MCF 10A (cell line): ENCODE data around the gene RNGTT. TPM values are rescaled to one million over a fixed set of nuclear protein-coding genes. Genes with fewer than 3 reads are reported as not detected.
"Not testable (repeated sequence)": the region's sequence is repeated elsewhere in the genome, so short reads cannot be mapped to it uniquely, and the experiment has no call there.

ENCODE experiments used
- BruUV-seq: library from RNA; stranded (reverse); fragments of 400-500 nt; replicated peaks from 2 replicates; lab custom pipeline; 2021; lab: Mats Ljungman, UMichigan
- CTCF ChIA-PET: fragments of 300-600 bp; sonication (Branson Sonifier 250); formaldehyde crosslinking; extraction: SDS; loops from one replicate; lab custom pipeline; 2021; ENCODE audit warnings: antibody characterized with exemption, inconsistent platforms; lab: Yijun Ruan, JAX
- POLR2A ChIA-PET: fragments of 300-600, 350-650 bp; sonication (Branson Sonifier 250); formaldehyde crosslinking; extraction: SDS; loops from one replicate; lab custom pipeline; 2020; ENCODE audit warnings: antibody characterized with exemption, inconsistent platforms; lab: Yijun Ruan, JAX
- DNase-seq: peaks from one replicate; pipeline ENCODE4 v3.0.0-alpha.2; 2018; ENCODE audit not compliant: unreplicated experiment
- H3K27ac Mint-ChIP-seq: one replicate; pipeline ENCODE4 v1.8.0; 2022; ENCODE audit warnings: mild to moderate bottlenecking, low read depth, mixed read lengths; ENCODE audit not compliant: unreplicated experiment
- H3K27me3 Mint-ChIP-seq: one replicate; pipeline ENCODE4 v1.8.0; 2022; ENCODE audit warnings: mixed read lengths; ENCODE audit not compliant: insufficient read depth, unreplicated experiment
- H3K36me3 Mint-ChIP-seq: one replicate; pipeline ENCODE4 v1.8.0; 2022; ENCODE audit warnings: mild to moderate bottlenecking, moderate library complexity, mixed read lengths; ENCODE audit not compliant: insufficient read depth, unreplicated experiment
- H3K4me1 Mint-ChIP-seq: one replicate; pipeline ENCODE4 v1.8.0; 2022; ENCODE audit warnings: mixed read lengths; ENCODE audit not compliant: insufficient read depth, unreplicated experiment
- H3K4me3 Mint-ChIP-seq: one replicate; pipeline ENCODE4 v1.8.0; 2022; ENCODE audit warnings: mild to moderate bottlenecking, moderate library complexity, mixed read lengths; ENCODE audit not compliant: unreplicated experiment
- H3K9me3 Mint-ChIP-seq: one replicate; pipeline ENCODE4 v1.8.0; 2022; ENCODE audit warnings: mixed read lengths; ENCODE audit not compliant: unreplicated experiment
- CTCF ChIP-seq: fragments of 200-600 bp; IDR thresholded peaks from one replicate; pipeline ENCODE4 v1.8.0; 2022; ENCODE audit warnings: antibody characterized with exemption, mild to moderate bottlenecking; ENCODE audit not compliant: unreplicated experiment
- intact Hi-C: fragments of 100-400 bp; cut with micrococcal nuclease; formaldehyde crosslinking; loops from 2 replicates; pipeline ENCODE4 v1.14.1; 2022
- total RNA-seq: library from RNA; stranded (reverse); gene quantifications from 2 replicates; pipeline ENCODE4 v1.2.3, GENCODE V29; 2022

Gene RNGTT
- total RNA-seq, 1 experiment from 2014 or later, result 14.6 TPM

- no peak overlapping the region for H3K27ac Mint-ChIP-seq
- no peaks in the 10 kb centered on the region for H3K36me3 Mint-ChIP-seq
- DNase-seq, result no peak
- H3K4me3 Mint-ChIP-seq, result no peak overlapping the region
- TF ChIP-seq CTCF, result no peak
- H3K4me1 Mint-ChIP-seq, result no peaks in the 10 kb centered on the region
- ChIA-PET POLR2A (no interaction called here), CTCF (no interaction called here)
- intact Hi-C loops, result no loop called here
- H3K9me3 Mint-ChIP-seq, result no peaks in the 10 kb centered on the region
- no TSS peak for BruUV-seq
- no peaks in the 10 kb centered on the region for H3K27me3 Mint-ChIP-seq
Measured at GRCh38 chr6:88741071-88741470, 222.3 kb downstream of the RNGTT start.

- Mint-ChIP-seq H3K27me3 (no peaks in the 10 kb centered on the region), H3K27ac (no peak overlapping the region), H3K9me3 (no peaks in the 10 kb centered on the region), H3K4me1 (peaks cover 14% of the 10 kb centered on the region), H3K4me3 (no peak overlapping the region), H3K36me3 (no peaks in the 10 kb centered on the region)
- ChIA-PET CTCF (no interaction called here), POLR2A (no interaction called here)
- intact Hi-C loops, result no loop called here
- TF ChIP-seq CTCF, result no peak
- no peak for DNase-seq
- BruUV-seq, result no TSS peak
Measured at GRCh38 chr6:88734544-88734943, 228.9 kb downstream of the RNGTT start.

- TF ChIP-seq CTCF, result no peak
- ChIA-PET CTCF (interaction anchor here (0.7 kb wide), 1 partner anchor 382 kb away, joined by 7 read pairs; no protein-coding TSS in a partner anchor), POLR2A (interaction anchor here (0.7 kb wide), 1 partner anchor 18 kb away, joined by 5 read pairs; no protein-coding TSS in a partner anchor)
- no TSS peak for BruUV-seq
- intact Hi-C loops, result no loop called here
- peak overlapping the region; percentile 68 for H3K27ac Mint-ChIP-seq
- peak; percentile 61 for DNase-seq
- H3K4me1 Mint-ChIP-seq, result peaks cover 14% of the 10 kb centered on the region
- H3K9me3 Mint-ChIP-seq, result no peaks in the 10 kb centered on the region
- H3K27me3 Mint-ChIP-seq, result no peaks in the 10 kb centered on the region
- no peak overlapping the region for H3K4me3 Mint-ChIP-seq
- H3K36me3 Mint-ChIP-seq, result no peaks in the 10 kb centered on the region
Measured at GRCh38 chr6:88730611-88731011, 232.8 kb downstream of the RNGTT start.

GRCh38 chr6:88728756-88729155 is 234.7 kb downstream of the RNGTT start:
- Mint-ChIP-seq H3K27me3 (no peaks in the 10 kb centered on the region), H3K9me3 (no peaks in the 10 kb centered on the region), H3K27ac (no peak overlapping the region), H3K36me3 (no peaks in the 10 kb centered on the region), H3K4me3 (no peak overlapping the region), H3K4me1 (peaks cover 14% of the 10 kb centered on the region)
- no TSS peak for BruUV-seq
- ChIA-PET POLR2A (no interaction called here), CTCF (no interaction called here)
- no peak for DNase-seq
- intact Hi-C loops, result no loop called here
- TF ChIP-seq CTCF, result no peak

- H3K36me3 Mint-ChIP-seq, DNase-seq, BruUV-seq, H3K27me3 Mint-ChIP-seq, POLR2A ChIA-PET, H3K9me3 Mint-ChIP-seq, H3K27ac Mint-ChIP-seq, H3K4me3 Mint-ChIP-seq, intact Hi-C loops: not testable (repeated sequence)
- peaks cover 14% of the 10 kb centered on the region for H3K4me1 Mint-ChIP-seq
- CTCF ChIA-PET, result interaction anchor here (0.6 kb wide), 1 partner anchor 142 kb away, joined by 4 read pairs; no protein-coding TSS in a partner anchor
Measured at GRCh38 chr6:88726409-88726808, 237.0 kb downstream of the RNGTT start.
